H9 (cell line): ENCODE results near the gene ARMH3. TPM values are rescaled to one million over a fixed set of nuclear protein-coding genes. Genes with fewer than 3 reads are reported as not detected.

Source experiments
- DNase-seq: peaks from one replicate; pipeline ENCODE4 v3.0.0-alpha.2; 2017
- H2AFZ ChIP-seq: one replicate; pipeline ENCODE4 v1.6.1; 2013; ENCODE audit warnings: mild to moderate bottlenecking, low read length, control low read depth, moderate library complexity
- H2AK5ac ChIP-seq: 2 replicates; pipeline ENCODE4 v1.6.1; 2013; ENCODE audit warnings: low read length, control low read depth, mixed read lengths; ENCODE audit not compliant: insufficient read length
- H2BK120ac ChIP-seq: one replicate; pipeline ENCODE4 v1.6.1; 2013; ENCODE audit warnings: low read depth, mild to moderate bottlenecking, low read length, control low read depth, inconsistent platforms; ENCODE audit not compliant: poor library complexity, severe bottlenecking
- H2BK12ac ChIP-seq: 2 replicates; pipeline ENCODE4 v1.6.1; 2013; ENCODE audit warnings: low read length, control low read depth, mixed read lengths, low read depth; ENCODE audit not compliant: insufficient read length
- H2BK15ac ChIP-seq: 2 replicates; pipeline ENCODE4 v1.6.1; 2013; ENCODE audit warnings: low read depth, low read length, control low read depth
- H2BK20ac ChIP-seq: one replicate; pipeline ENCODE4 v1.6.1; 2013; ENCODE audit warnings: low read depth, mild to moderate bottlenecking, low read length, control low read depth, inconsistent platforms; ENCODE audit not compliant: poor library complexity, severe bottlenecking
- H2BK5ac ChIP-seq: 2 replicates; pipeline ENCODE4 v1.6.1; 2013; ENCODE audit warnings: low read length, control low read depth, mixed read lengths; ENCODE audit not compliant: insufficient read length
- H3K14ac ChIP-seq: 2 replicates; pipeline ENCODE4 v1.6.1; 2013; ENCODE audit warnings: low read length, control low read depth; ENCODE audit not compliant: insufficient read depth
- H3K18ac ChIP-seq: 2 replicates; pipeline ENCODE4 v1.6.1; 2013; ENCODE audit warnings: low read depth, mild to moderate bottlenecking, mixed read lengths, low read length, control low read depth; ENCODE audit not compliant: insufficient read length
- H3K23ac ChIP-seq: 2 replicates; pipeline ENCODE4 v1.6.1; 2013; ENCODE audit warnings: low read length, control low read depth, mixed read lengths, low read depth; ENCODE audit not compliant: insufficient read length
- H3K23me2 ChIP-seq: 2 replicates; pipeline ENCODE4 v1.6.1; 2013; ENCODE audit warnings: low read depth, mild to moderate bottlenecking, mixed read lengths, low read length, control low read depth; ENCODE audit not compliant: insufficient read length, poor library complexity, severe bottlenecking
- H3K27ac ChIP-seq: 2 replicates; pipeline ENCODE4 v1.5.1; 2013; ENCODE audit warnings: low read length, control low read depth, mixed read lengths, low read depth; ENCODE audit not compliant: insufficient read length
- H3K27me3 ChIP-seq: 2 replicates; pipeline ENCODE4 v1.6.1; 2013; ENCODE audit warnings: low read length, control low read depth, inconsistent platforms; ENCODE audit not compliant: insufficient read depth
- H3K4ac ChIP-seq: 2 replicates; pipeline ENCODE4 v1.6.1; 2013; ENCODE audit warnings: low read depth, mild to moderate bottlenecking, control low read depth, inconsistent platforms, low read length, moderate library complexity
- H3K4me1 ChIP-seq: 2 replicates; pipeline ENCODE4 v1.6.1; 2013; ENCODE audit warnings: low read length, control low read depth, inconsistent platforms; ENCODE audit not compliant: insufficient read depth
- H3K4me2 ChIP-seq: 2 replicates; pipeline ENCODE4 v1.6.1; 2013; ENCODE audit warnings: low read length, control low read depth, mixed read lengths; ENCODE audit not compliant: insufficient read length, insufficient read depth
- H3K56ac ChIP-seq: 2 replicates; pipeline ENCODE4 v1.6.1; 2013; ENCODE audit warnings: low read depth, mild to moderate bottlenecking, mixed read lengths, low read length, control low read depth; ENCODE audit not compliant: insufficient read length
- H3K79me1 ChIP-seq: 2 replicates; pipeline ENCODE4 v1.6.1; 2013; ENCODE audit warnings: low read depth, mild to moderate bottlenecking, moderate library complexity, low read length, control low read depth, inconsistent platforms; ENCODE audit not compliant: insufficient read depth, poor library complexity, severe bottlenecking
- H3K79me2 ChIP-seq: 2 replicates; pipeline ENCODE4 v1.6.1; 2013; ENCODE audit warnings: low read length, control low read depth, inconsistent platforms; ENCODE audit not compliant: insufficient read depth
- H3K9ac ChIP-seq: 2 replicates; pipeline ENCODE4 v1.6.1; 2013; ENCODE audit warnings: low read length, control low read depth, mixed read lengths; ENCODE audit not compliant: insufficient read length; ENCODE audit errors: extremely low read depth
- H3K9me3 ChIP-seq: one replicate; pipeline ENCODE4 v1.6.1; 2013; ENCODE audit warnings: low read depth, low read length, inconsistent platforms; ENCODE audit not compliant: control insufficient read depth
- H3T11ph ChIP-seq: one replicate; pipeline ENCODE4 v1.6.1; 2013; ENCODE audit warnings: mild to moderate bottlenecking, low read length, control low read depth, inconsistent platforms
- H4K20me1 ChIP-seq: one replicate; pipeline ENCODE4 v1.6.1; 2013; ENCODE audit not compliant: control insufficient read depth, insufficient read length, insufficient read depth
- H4K5ac ChIP-seq: 2 replicates; pipeline ENCODE4 v1.6.1; 2013; ENCODE audit warnings: low read depth, mild to moderate bottlenecking, mixed read lengths, low read length, control low read depth; ENCODE audit not compliant: insufficient read length
- H4K8ac ChIP-seq: replicated peaks from 2 replicates; pipeline ENCODE4 v1.6.1; 2013; ENCODE audit warnings: low read length, control low read depth, mixed read lengths, low read depth; ENCODE audit not compliant: insufficient read length
- H4K91ac ChIP-seq: 2 replicates; pipeline ENCODE4 v1.6.1; 2013; ENCODE audit warnings: low read depth, mild to moderate bottlenecking, moderate library complexity, mixed read lengths, low read length, control low read depth; ENCODE audit not compliant: insufficient read length
- H3K27ac Mint-ChIP-seq, 3 experiments: 2 replicates in 2 of 3; 3 replicates in 1 of 3; pipeline ENCODE4 v1.8.0; 2020 to 2021; ENCODE audit warnings: mixed read lengths in 3 of 3, mild to moderate bottlenecking in 1 of 3, moderate library complexity in 1 of 3
- H3K27me3 Mint-ChIP-seq: 2 replicates; pipeline ENCODE4 v1.8.0; 2021; ENCODE audit warnings: low read depth, mild to moderate bottlenecking, moderate library complexity, mixed read lengths
- H3K36me3 Mint-ChIP-seq, 3 experiments: 2 replicates in 2 of 3; 3 replicates in 1 of 3; pipeline ENCODE4 v1.8.0; 2020 to 2021; ENCODE audit warnings: low read depth in 3 of 3, mixed read lengths in 3 of 3; ENCODE audit not compliant: insufficient read depth in 1 of 3
- H3K4me1 Mint-ChIP-seq, 2 experiments: 2 replicates each; pipeline ENCODE4 v1.8.0; 2020; ENCODE audit warnings: mixed read lengths in 2 of 2
- H3K4me3 Mint-ChIP-seq, 2 experiments: 2 replicates in 1 of 2; 3 replicates in 1 of 2; pipeline ENCODE4 v1.8.0; 2020 to 2021; ENCODE audit warnings: mild to moderate bottlenecking in 2 of 2, mixed read lengths in 2 of 2, moderate library complexity in 1 of 2
- H3K9me3 Mint-ChIP-seq, 2 experiments: 2 replicates in 1 of 2; 3 replicates in 1 of 2; pipeline ENCODE4 v1.8.0; 2020; ENCODE audit warnings: mild to moderate bottlenecking in 2 of 2, mixed read lengths in 2 of 2, moderate library complexity in 1 of 2
- total RNA-seq: library from RNA; stranded (reverse); gene quantifications from 2 replicates; pipeline ENCODE4 v1.2.1, GENCODE V29; 2021
- TF ChIP-seq, protein P1 (sequence below): fragments of 200-600 bp; sonication (generic); conservative IDR thresholded peaks from 3 replicates; pipeline ENCODE4 v1.8.0; 2021; ENCODE audit warnings: antibody characterized with exemption, mild to moderate bottlenecking

Gene ARMH3
- total RNA-seq, 1 experiment from 2014 or later = 20.4 TPM

DNA sequence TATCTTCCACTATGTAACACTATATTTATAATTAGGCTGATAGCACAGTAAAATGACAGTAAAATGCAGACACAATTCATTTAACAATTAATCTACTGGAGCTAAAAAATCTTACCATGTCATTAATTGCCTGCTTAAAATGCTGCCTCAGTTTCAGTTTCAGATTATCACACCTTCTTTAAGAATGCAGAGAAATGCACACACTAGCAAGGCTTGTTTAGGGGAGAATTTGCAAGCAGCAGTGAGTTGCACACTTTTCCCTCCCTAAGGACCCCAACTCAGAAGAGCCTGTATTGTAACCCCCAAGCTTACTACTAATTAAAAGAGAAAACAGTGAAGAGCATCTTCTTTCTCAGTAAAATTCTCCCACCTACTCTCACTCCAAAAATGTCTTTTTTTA is 132.7 kb downstream of the ARMH3 start:
- H3K4me3 Mint-ChIP-seq = no peak overlapping the region

More for the DNA sequence above, 132.7 kb downstream of the ARMH3 start:
- no peak overlapping the region for H3K27ac ChIP-seq
- peaks cover 8% of the 10 kb centered on the region; the same call in 1 of the 2 replicates for H3K4me1 ChIP-seq
- no peak overlapping the region for H3K56ac ChIP-seq
- H4K8ac ChIP-seq = no peak overlapping the region
- no peak overlapping the region for H3K14ac ChIP-seq
- no peak overlapping the region for H3T11ph ChIP-seq
- H3K4me2 ChIP-seq = no peak overlapping the region
- H4K91ac ChIP-seq = no peak overlapping the region
- H2BK5ac ChIP-seq = no peak overlapping the region
- TF ChIP-seq, protein P1, sequence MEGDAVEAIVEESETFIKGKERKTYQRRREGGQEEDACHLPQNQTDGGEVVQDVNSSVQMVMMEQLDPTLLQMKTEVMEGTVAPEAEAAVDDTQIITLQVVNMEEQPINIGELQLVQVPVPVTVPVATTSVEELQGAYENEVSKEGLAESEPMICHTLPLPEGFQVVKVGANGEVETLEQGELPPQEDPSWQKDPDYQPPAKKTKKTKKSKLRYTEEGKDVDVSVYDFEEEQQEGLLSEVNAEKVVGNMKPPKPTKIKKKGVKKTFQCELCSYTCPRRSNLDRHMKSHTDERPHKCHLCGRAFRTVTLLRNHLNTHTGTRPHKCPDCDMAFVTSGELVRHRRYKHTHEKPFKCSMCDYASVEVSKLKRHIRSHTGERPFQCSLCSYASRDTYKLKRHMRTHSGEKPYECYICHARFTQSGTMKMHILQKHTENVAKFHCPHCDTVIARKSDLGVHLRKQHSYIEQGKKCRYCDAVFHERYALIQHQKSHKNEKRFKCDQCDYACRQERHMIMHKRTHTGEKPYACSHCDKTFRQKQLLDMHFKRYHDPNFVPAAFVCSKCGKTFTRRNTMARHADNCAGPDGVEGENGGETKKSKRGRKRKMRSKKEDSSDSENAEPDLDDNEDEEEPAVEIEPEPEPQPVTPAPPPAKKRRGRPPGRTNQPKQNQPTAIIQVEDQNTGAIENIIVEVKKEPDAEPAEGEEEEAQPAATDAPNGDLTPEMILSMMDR = no peak
- H4K20me1 ChIP-seq = no peaks in the 10 kb centered on the region
- H3K27me3 ChIP-seq = no peaks in the 10 kb centered on the region
- no peak overlapping the region for H3K9ac ChIP-seq
- H3K9me3 ChIP-seq = no peaks in the 10 kb centered on the region
- H3K79me1 ChIP-seq = no peaks in the 10 kb centered on the region
- H3K4ac ChIP-seq = no peak overlapping the region
- no peaks in the 10 kb centered on the region for H3K23me2 ChIP-seq
- H2BK15ac ChIP-seq = no peak overlapping the region
- H2AFZ ChIP-seq = no peak overlapping the region
- no peak for DNase-seq
- Mint-ChIP-seq H3K36me3 (no peaks in the 10 kb centered on the region; a peak in 1 of 7 replicates), H3K9me3 (no peaks in the 10 kb centered on the region), H3K27me3 (no peaks in the 10 kb centered on the region), H3K4me1 (peaks cover 19 to 20% of the 10 kb centered on the region in 2 experiments), H3K27ac (peak overlapping the region in 1 of 3 experiments; percentile 17; a peak in 1 of 7 replicates)
- H3K23ac ChIP-seq = no peak overlapping the region
- H2BK12ac ChIP-seq = no peak overlapping the region
- H4K5ac ChIP-seq = no peak overlapping the region
- H3K18ac ChIP-seq = no peak overlapping the region
- H2BK120ac ChIP-seq = no peak overlapping the region
- no peaks in the 10 kb centered on the region for H3K79me2 ChIP-seq
- no peak overlapping the region for H2BK20ac ChIP-seq
- H2AK5ac ChIP-seq = no peak overlapping the region
